ENCODE measurements around the gene IMMP1L.

DNA sequence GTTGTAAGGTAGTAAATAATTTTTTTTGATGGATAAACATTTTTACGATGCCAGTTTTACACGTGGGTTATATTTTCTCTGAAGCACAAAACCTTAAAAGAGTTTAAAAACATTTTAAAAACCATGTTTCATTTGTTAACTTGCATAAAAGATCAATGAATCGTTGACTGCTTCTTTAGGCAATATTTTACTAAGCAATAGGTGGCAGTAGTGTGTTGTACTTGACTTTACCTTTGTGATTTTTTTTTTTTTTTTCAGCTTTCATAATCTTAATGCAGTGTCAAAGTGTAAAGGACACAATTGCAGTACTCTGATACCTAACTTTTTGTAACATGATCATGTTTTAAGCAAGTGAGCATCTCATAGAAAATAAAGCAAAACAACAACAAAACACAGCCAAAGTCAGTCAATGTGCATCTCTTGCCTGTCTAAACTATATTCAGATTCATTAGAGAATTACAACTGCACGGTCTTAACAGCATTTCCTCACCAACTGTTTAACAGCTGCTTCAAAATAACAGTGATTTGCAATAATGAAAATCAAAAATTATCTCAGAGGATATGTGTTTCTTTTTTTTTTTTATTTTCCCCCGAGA is 112.1 kb downstream of the IMMP1L start:
- TF ChIP-seq, protein P1, sequence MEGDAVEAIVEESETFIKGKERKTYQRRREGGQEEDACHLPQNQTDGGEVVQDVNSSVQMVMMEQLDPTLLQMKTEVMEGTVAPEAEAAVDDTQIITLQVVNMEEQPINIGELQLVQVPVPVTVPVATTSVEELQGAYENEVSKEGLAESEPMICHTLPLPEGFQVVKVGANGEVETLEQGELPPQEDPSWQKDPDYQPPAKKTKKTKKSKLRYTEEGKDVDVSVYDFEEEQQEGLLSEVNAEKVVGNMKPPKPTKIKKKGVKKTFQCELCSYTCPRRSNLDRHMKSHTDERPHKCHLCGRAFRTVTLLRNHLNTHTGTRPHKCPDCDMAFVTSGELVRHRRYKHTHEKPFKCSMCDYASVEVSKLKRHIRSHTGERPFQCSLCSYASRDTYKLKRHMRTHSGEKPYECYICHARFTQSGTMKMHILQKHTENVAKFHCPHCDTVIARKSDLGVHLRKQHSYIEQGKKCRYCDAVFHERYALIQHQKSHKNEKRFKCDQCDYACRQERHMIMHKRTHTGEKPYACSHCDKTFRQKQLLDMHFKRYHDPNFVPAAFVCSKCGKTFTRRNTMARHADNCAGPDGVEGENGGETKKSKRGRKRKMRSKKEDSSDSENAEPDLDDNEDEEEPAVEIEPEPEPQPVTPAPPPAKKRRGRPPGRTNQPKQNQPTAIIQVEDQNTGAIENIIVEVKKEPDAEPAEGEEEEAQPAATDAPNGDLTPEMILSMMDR (conservative IDR thresholded peaks at IDR 0.05 in 1 of 2, IDR thresholded peaks at IDR 0.05 in 1 of 2; ENCODE audit: extremely low read depth in 1 of 2, insufficient read depth in 1 of 2, low read depth in 1 of 2, low read length in 2 of 2): peak; percentile 65 to 73
- no peak for TF ChIP-seq EZH2 (IDR thresholded peaks at IDR 0.05; ENCODE audit: borderline replicate concordance, low read length)
